DOHH2 (cell line): Measurements from ENCODE around the gene NLGN1.

Experiments used
- EZH2phosphoT487 ChIP-seq: fragments of 200-600 bp; sonication (generic); IDR thresholded peaks from 2 replicates; pipeline ENCODE4 v1.6.1; 2017; ENCODE audit warnings: borderline replicate concordance, mild to moderate bottlenecking, antibody characterized with exemption, low read length, moderate library complexity, mixed read lengths
- TF ChIP-seq, protein P1 (sequence below): fragments of 200-600 bp; sonication (generic); IDR thresholded peaks from one replicate; pipeline ENCODE4 v1.5.1; 2014; ENCODE audit warnings: antibody characterized with exemption, mild to moderate bottlenecking, low read depth, low read length; ENCODE audit not compliant: poor library complexity, severe bottlenecking

- no peak for TF ChIP-seq EZH2phosphoT487
- TF ChIP-seq, protein P1, sequence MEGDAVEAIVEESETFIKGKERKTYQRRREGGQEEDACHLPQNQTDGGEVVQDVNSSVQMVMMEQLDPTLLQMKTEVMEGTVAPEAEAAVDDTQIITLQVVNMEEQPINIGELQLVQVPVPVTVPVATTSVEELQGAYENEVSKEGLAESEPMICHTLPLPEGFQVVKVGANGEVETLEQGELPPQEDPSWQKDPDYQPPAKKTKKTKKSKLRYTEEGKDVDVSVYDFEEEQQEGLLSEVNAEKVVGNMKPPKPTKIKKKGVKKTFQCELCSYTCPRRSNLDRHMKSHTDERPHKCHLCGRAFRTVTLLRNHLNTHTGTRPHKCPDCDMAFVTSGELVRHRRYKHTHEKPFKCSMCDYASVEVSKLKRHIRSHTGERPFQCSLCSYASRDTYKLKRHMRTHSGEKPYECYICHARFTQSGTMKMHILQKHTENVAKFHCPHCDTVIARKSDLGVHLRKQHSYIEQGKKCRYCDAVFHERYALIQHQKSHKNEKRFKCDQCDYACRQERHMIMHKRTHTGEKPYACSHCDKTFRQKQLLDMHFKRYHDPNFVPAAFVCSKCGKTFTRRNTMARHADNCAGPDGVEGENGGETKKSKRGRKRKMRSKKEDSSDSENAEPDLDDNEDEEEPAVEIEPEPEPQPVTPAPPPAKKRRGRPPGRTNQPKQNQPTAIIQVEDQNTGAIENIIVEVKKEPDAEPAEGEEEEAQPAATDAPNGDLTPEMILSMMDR, result peak; percentile 28
Observed at GRCh38 chr3:173733029-173733652, 335.6 kb downstream of the NLGN1 start.
